T-helper 17 cell (primary cell): ENCODE data around the gene ELP4. TPM values are rescaled to one million over a fixed set of nuclear protein-coding genes. Genes with fewer than 3 reads are reported as not detected.

Experiments used
- ATAC-seq: fragments of 150-1000 bp; cut with Tn5 transposase; 2 replicates; pipeline ENCODE4 v1.10.0; 2021; ENCODE audit warnings: mild to moderate bottlenecking, moderate library complexity
- DNase-seq, 3 donors: peaks; one replicate each; pipeline versions ENCODE4 v3.0.0 to v3.0.0-alpha.2; 2020 to 2021
- H3K9me3 ChIP-seq: one replicate; pipeline ENCODE4 v1.7.0; 2013; ENCODE audit warnings: low read length, mild to moderate bottlenecking; ENCODE audit not compliant: control insufficient read depth, poor library complexity, severe bottlenecking
- H3K27ac Mint-ChIP-seq: one replicate; pipeline ENCODE4 v1.8.0; 2022; ENCODE audit warnings: mild to moderate bottlenecking, moderate library complexity, mixed read lengths
- H3K27me3 Mint-ChIP-seq: one replicate; pipeline ENCODE4 v1.8.0; 2022; ENCODE audit warnings: mixed read lengths
- H3K36me3 Mint-ChIP-seq: one replicate; pipeline ENCODE4 v1.8.0; 2022; ENCODE audit warnings: low read depth, mixed read lengths
- H3K4me1 Mint-ChIP-seq: one replicate; pipeline ENCODE4 v1.8.0; 2022; ENCODE audit warnings: mild to moderate bottlenecking, mixed read lengths
- H3K4me3 Mint-ChIP-seq: one replicate; pipeline ENCODE4 v1.8.0; 2022; ENCODE audit warnings: mild to moderate bottlenecking, moderate library complexity, mixed read lengths
- total RNA-seq, 4 donors: library from RNA in 2 of 4; stranded (reverse) in 2 of 4; gene quantifications; one replicate each; pipeline ENCODE4 v1.2.3 and lab custom pipeline; 2022 to 2026

ELP4 gene
- total RNA-seq, 2 donors from 2014 or later = 17.4 to 17.8 TPM

DNA sequence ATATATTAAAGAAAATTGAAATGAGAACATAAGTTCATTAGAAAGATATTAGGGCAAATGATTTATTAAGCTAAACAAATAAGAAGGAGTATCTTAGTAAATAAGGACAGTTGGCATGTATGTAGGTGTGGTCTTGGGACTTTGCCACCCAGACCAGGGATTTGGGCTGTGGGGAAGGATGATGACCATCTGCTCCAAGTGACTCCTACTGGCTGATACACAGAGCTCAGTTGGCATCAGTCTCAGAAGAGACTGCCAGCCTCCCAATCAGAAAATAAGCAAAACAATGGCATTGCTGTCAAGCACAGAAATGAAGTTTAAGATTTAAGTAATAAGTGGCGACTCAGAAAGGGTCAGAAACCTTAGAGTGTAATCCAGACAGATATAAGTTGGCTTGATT lies 252.1 kb downstream of the ELP4 start:
- H3K4me3 Mint-ChIP-seq = no peak overlapping the region
- no peaks in the 10 kb centered on the region for H3K36me3 Mint-ChIP-seq
- no peaks in the 10 kb centered on the region for H3K27me3 Mint-ChIP-seq
- no peaks in the 10 kb centered on the region for H3K4me1 Mint-ChIP-seq
- H3K27ac Mint-ChIP-seq = no peak overlapping the region
- no peak for DNase-seq
- H3K9me3 ChIP-seq = no peaks in the 10 kb centered on the region
- ATAC-seq = no peak

DNA sequence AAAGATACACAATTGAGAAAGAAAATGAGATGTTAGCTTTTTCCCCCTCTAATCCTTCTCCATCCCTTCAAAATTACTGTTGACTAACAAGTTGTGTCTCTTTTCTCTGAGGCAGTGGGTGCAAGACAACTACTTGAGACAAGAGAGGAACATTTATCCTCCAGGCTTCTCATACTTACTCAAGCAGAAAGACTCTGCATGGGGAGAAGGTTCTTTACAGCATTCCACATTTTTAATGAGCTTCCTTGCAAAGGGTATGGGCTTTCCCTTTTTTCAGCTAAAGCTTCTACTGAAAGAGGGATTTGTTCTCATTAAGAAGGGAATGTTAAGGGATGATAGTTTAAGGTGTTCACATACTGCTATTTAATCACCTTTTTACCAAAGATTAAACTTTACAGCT lies 253.7 kb downstream of the ELP4 start:
- no peaks in the 10 kb centered on the region for H3K4me1 Mint-ChIP-seq

DNA sequence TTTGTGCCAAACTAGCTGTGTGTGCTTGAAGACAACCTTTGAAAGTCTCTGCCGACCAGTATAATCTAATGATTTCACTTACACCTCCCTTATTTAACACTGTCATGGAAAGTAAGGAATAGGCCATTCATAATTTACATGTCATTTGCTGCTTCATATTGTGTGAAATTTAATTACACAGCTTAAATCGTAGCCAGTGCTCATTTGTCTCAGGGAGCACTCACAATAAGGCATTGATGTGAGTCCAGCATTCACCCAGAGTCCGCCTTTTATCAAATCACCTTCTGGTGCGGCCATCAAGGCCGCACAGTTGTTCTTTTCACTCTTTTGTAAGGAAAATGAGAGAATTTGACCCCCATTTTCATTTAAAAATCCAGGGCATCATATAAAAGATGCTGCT lies 254.7 kb downstream of the ELP4 start:
- Mint-ChIP-seq H3K27ac (no peak overlapping the region), H3K36me3 (no peaks in the 10 kb centered on the region), H3K4me1 (no peaks in the 10 kb centered on the region), H3K27me3 (no peaks in the 10 kb centered on the region), H3K4me3 (no peak overlapping the region)
- no peak for ATAC-seq
- H3K9me3 ChIP-seq = no peaks in the 10 kb centered on the region
- DNase-seq = no peak

More for the DNA sequence above, 253.7 kb downstream of the ELP4 start:
- Mint-ChIP-seq H3K27me3 (no peaks in the 10 kb centered on the region), H3K36me3 (no peaks in the 10 kb centered on the region), H3K4me3 (no peak overlapping the region), H3K27ac (no peak overlapping the region)
- no peak for ATAC-seq
- no peaks in the 10 kb centered on the region for H3K9me3 ChIP-seq
- no peak for DNase-seq

DNA sequence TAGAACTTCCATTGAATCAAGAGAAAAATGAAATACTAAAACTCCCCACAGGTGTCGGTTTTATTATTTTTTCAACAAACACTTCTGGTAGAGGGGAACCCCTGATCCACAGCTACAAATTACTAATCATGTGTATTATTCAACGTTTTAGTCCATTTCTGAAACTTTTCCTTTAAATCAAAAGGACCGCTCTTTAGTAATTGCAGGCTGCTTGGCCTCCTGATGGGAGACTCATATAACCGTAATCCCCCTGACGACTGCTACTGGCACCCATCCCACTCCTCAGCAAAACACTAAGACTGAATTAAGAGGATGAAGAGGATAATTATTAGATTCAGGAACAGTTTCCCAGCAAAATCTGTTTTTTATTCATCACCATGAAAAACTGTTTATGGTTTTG lies 255.2 kb downstream of the ELP4 start:
- ATAC-seq = no peak
- no peaks in the 10 kb centered on the region for H3K4me1 Mint-ChIP-seq
- H3K27ac Mint-ChIP-seq = no peak overlapping the region

DNA sequence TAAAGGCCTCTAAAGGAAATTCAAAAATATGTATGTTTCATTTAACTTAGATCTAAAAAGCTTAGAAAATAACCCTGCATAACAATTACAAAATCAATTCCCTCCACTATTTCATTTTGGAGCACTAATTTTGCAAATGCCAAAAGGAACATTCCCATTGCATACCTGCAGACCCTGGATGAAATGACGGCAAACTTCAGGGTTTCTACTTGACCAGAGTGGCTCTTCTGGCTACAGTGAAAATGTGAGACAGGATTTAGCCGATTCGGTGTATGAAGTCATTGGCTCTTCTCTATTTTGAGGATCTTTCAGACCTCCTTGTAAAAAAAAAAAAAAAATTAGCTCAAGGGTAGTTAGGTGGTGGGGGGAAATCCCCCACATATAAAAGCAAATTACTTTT lies 257.5 kb downstream of the ELP4 start:
- H3K4me3 Mint-ChIP-seq = no peak overlapping the region
- no peaks in the 10 kb centered on the region for H3K4me1 Mint-ChIP-seq
- DNase-seq (no peak), ATAC-seq (no peak)
- no peaks in the 10 kb centered on the region for H3K36me3 Mint-ChIP-seq
- no peak overlapping the region for H3K27ac Mint-ChIP-seq
- no peaks in the 10 kb centered on the region for H3K9me3 ChIP-seq
- H3K27me3 Mint-ChIP-seq = no peaks in the 10 kb centered on the region

More for the DNA sequence above, 255.2 kb downstream of the ELP4 start:
- no peak overlapping the region for H3K4me3 Mint-ChIP-seq
- no peaks in the 10 kb centered on the region for H3K27me3 Mint-ChIP-seq
- H3K9me3 ChIP-seq = no peaks in the 10 kb centered on the region
- no peaks in the 10 kb centered on the region for H3K36me3 Mint-ChIP-seq
- DNase-seq = no peak

DNA sequence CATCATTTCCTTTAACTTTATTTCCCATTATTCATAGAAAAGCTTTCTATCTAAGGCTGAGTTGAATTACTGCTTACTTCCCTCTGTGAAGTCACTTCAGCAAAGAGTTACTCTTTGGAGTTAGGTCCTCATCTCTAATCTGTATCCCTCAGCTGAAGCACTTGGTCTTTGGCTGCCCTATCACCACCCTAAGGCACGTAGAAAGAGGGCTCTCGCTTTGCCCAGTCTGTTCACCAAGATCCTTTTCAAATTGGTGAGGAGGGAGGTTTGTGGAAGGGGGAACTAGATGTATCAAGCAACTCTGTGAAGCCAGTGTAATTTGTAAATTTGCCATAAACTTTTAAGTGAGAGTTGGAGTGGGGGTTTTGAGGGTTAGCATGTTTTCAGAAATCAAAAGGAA lies 258.1 kb downstream of the ELP4 start:
- Mint-ChIP-seq H3K27ac (no peak overlapping the region), H3K4me3 (no peak overlapping the region), H3K36me3 (peaks cover 2% of the 10 kb centered on the region), H3K4me1 (no peaks in the 10 kb centered on the region), H3K27me3 (no peaks in the 10 kb centered on the region)
- DNase-seq = no peak
- H3K9me3 ChIP-seq = no peaks in the 10 kb centered on the region
- no peak for ATAC-seq

DNA sequence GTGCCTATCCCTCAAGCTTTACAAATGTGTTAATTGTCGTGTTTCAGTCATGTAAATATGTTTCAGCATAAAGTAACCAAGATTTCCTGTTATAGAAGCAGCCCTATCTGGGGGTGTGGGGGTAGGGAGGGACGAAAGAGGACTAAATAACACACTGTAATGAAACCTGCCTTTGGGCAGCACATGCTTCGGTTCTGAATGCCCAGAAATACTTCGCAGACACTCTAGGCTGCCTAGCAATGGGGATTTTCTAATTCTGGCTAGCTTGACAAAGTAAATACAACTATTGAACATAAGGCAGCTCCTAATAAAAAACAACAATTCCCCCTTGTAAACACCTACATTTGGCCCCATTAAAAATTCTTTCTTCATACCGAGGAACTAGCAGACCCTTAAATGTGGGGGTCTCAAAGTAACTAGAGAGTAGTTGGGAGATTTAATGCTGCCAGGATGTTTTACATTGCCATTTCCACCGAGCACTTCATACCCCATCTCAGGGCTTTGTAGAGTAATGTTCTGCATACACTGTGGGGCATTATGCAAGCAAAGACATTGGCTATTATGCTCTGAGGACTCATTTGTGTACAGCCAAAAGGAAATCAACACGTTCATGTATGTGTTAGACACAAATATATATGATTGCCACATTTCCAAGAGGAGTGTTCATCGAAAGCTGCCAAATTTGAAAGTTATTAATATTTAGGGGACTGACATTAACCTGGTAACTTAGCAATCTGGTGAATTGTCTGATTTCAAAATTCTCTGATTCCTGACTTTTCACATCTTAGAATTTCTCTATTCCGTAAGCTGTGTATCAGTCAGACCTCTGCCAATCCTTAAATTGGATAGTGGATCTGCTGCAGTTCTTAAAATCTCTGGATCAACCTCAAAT lies 259.4 kb downstream of the ELP4 start:
- Mint-ChIP-seq H3K4me1 (no peaks in the 10 kb centered on the region), H3K4me3 (no peak overlapping the region), H3K27me3 (no peaks in the 10 kb centered on the region), H3K27ac (no peak overlapping the region), H3K36me3 (peaks cover 2% of the 10 kb centered on the region)
- H3K9me3 ChIP-seq = no peaks in the 10 kb centered on the region
- DNase-seq (no peak), ATAC-seq (no peak)

DNA sequence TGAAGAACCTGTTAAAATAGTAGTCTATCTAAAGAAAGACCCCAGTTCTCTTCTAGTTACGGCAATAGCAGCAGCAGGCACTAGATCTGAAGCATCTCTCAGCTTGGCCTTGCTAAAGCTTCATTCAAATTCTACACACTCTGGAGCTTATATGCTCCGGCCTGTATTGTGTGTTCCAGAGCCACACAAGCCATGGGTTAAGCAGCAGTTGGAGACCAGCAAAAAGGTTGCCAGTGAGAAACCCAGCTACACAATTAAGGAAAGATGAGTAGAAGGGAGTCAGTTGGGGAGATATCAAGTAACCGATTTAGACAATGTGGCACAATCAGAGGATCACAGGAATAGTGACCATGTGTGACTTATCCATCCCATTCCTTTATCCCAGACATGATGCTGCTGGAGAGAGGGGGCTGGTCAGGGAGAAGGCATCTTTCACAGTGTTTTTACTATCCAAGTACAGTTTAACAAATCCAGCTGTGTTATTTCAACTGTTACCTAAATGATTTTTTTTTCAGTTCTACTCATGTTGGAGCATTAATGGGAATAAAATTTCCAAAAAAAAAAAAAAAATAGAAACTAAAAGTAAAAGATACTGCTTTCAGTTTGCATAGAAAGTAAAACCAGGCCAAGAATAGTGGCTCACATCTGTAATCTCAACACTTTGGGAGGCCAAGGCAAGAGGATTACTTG lies 260.6 kb downstream of the ELP4 start:
- H3K36me3 Mint-ChIP-seq = peaks cover 2% of the 10 kb centered on the region
- H3K27ac Mint-ChIP-seq = no peak overlapping the region
- H3K4me1 Mint-ChIP-seq = no peaks in the 10 kb centered on the region
- ATAC-seq (no peak), DNase-seq (no peak)
- H3K27me3 Mint-ChIP-seq = no peaks in the 10 kb centered on the region
- H3K9me3 ChIP-seq = no peaks in the 10 kb centered on the region
- no peak overlapping the region for H3K4me3 Mint-ChIP-seq

DNA sequence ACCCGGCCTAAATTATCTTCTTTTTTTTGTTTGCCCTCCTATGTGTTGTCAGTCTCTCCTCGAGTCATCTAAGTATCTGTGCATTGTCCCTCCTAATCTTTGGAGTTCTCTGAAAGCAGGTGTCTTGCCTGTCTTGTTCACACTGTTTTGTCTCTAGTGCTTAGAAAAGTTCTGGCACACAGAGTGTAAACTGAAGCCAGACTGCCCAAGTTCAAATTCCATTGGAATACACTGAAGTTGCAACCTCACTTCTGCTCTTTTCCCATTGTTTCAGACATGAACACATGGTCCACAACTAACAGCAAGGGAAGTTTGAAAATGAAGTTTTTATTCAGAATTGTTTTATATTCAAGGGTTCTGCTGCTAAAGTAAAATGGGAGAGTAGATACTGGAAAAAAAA lies 262.8 kb downstream of the ELP4 start:
- H3K4me3 Mint-ChIP-seq = no peak overlapping the region
- H3K27me3 Mint-ChIP-seq = no peaks in the 10 kb centered on the region
- peaks cover 2% of the 10 kb centered on the region for H3K36me3 Mint-ChIP-seq
- DNase-seq = no peak
- H3K9me3 ChIP-seq = no peaks in the 10 kb centered on the region
- H3K4me1 Mint-ChIP-seq = no peaks in the 10 kb centered on the region
- H3K27ac Mint-ChIP-seq = no peak overlapping the region
- no peak for ATAC-seq

DNA sequence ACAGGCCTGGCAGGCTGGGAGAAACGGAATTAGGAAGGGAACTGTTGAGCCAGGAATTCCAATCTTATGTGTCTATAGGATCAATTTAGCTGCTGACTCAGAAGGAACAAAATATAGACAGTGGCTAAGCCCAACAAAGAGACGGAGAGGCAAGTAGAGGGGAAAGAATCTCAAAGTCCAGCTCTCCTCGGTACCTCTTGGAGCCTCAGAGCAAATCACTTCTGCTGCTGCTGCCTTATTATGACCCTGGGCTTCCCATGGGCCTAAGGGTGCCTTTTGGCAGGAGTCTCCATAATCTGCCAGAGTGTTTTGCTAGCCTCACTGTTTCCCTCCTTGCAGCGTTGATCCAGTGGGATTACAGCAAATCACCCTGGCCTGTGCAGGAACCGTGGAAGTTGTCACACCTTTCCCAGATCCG lies 269.8 kb downstream of the ELP4 start:
- Mint-ChIP-seq H3K27me3 (no peaks in the 10 kb centered on the region), H3K4me1 (no peaks in the 10 kb centered on the region), H3K4me3 (no peak overlapping the region), H3K27ac (no peak overlapping the region), H3K36me3 (no peaks in the 10 kb centered on the region)
- no peak for ATAC-seq
- DNase-seq = no peak
- H3K9me3 ChIP-seq = no peaks in the 10 kb centered on the region

DNA sequence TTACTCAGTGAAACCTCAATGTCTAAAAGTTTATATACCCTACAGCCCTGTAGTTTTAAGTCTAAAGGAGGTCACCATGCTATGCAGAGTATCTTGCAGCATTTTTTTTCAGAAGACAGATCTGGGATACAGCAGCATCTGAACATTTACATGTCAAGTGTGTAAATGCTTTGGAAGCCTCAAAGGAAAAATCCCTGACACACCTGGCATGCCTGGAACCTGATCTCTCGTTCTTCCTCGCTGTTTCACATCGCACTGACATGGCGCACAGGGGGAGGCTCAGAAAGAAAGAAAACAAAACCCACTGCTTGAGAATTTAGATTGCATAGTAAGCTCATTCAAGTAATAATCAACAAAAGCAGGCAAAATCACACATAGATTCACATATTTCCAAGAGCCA lies 270.5 kb downstream of the ELP4 start:
- Mint-ChIP-seq H3K27ac (no peak overlapping the region), H3K27me3 (no peaks in the 10 kb centered on the region), H3K4me1 (no peaks in the 10 kb centered on the region), H3K4me3 (no peak overlapping the region), H3K36me3 (no peaks in the 10 kb centered on the region)
- ATAC-seq = no peak
- no peaks in the 10 kb centered on the region for H3K9me3 ChIP-seq
- DNase-seq = no peak

DNA sequence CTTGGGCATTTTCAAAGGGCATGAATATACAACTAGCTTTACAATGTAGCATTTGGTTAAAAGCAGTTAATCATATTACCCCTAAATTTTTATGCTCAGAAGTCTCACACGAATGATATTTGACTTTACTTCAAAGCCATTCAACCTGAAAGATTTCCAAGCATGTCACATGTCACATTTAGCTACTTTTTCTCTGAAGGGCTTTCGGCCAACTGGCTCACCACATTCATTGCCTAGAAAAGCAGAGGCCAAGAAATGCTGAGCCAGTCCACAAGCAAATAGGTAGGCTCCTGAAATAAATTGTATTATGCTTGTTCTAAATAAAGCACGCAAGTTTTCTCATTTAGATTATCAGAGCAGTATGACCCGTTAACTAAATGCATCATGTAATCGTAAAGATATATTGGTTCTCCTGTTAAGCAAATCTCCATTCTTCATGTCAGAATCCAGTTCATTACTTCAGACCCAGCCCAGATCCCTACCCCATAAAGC lies 271.0 kb downstream of the ELP4 start:
- H3K4me1 Mint-ChIP-seq = no peaks in the 10 kb centered on the region
- H3K9me3 ChIP-seq = no peaks in the 10 kb centered on the region
- H3K27ac Mint-ChIP-seq = no peak overlapping the region
- H3K4me3 Mint-ChIP-seq = no peak overlapping the region
- ATAC-seq (no peak), DNase-seq (no peak)
- no peaks in the 10 kb centered on the region for H3K36me3 Mint-ChIP-seq
- H3K27me3 Mint-ChIP-seq = no peaks in the 10 kb centered on the region

DNA sequence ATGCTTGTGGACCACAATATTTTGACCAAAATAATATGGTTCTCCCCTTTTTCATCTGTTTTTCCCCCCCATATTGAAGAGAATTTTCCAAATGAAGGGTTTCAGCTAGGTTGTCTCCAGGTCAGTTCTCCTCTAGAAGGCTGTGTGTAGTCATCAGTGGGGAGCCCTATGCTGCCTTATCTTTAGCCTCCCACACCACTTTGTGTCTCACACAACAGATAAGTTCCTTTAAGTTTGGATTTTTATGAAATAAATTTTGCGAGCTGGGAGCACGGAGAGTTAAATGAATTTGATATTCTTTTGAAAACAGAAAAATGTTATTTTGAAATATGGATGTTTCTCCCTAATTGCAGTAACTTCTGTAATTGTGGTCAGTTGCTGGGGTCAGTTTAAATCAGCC lies 272.7 kb downstream of the ELP4 start:
- DNase-seq (no peak), ATAC-seq (no peak)
- no peaks in the 10 kb centered on the region for H3K27me3 Mint-ChIP-seq
- H3K4me1 Mint-ChIP-seq = peaks cover 2% of the 10 kb centered on the region
- no peak overlapping the region for H3K27ac Mint-ChIP-seq
- no peaks in the 10 kb centered on the region for H3K9me3 ChIP-seq
- H3K4me3 Mint-ChIP-seq = no peak overlapping the region
- no peaks in the 10 kb centered on the region for H3K36me3 Mint-ChIP-seq
